ENCODE data around the gene C1orf105.
"Not testable (repeated sequence)": the region's sequence is repeated elsewhere in the genome, so short reads cannot be mapped to it uniquely, and the experiment has no call there.

Gene C1orf105

GRCh38 chr1:172494166-172494565 lies 73.7 kb downstream of the C1orf105 start:
- no peak for DNase-seq

GRCh38 chr1:172496127-172496526 lies 75.6 kb downstream of the C1orf105 start:
- not testable (repeated sequence) for DNase-seq

GRCh38 chr1:172496678-172497077 lies 76.2 kb downstream of the C1orf105 start:
- no peak for DNase-seq

GRCh38 chr1:172497230-172497629 lies 76.7 kb downstream of the C1orf105 start:
- no peak for DNase-seq

- DNase-seq, result peak; percentile 78
These were observed 78.4 kb downstream of the C1orf105 start for GRCh38 chr1:172498857-172499256.

GRCh38 chr1:172499636-172500141 lies 79.2 kb downstream of the C1orf105 start:
- DNase-seq, result no peak

GRCh38 chr1:172500207-172500606 lies 79.7 kb downstream of the C1orf105 start:
- DNase-seq, result no peak

GRCh38 chr1:172507741-172508140 lies 87.3 kb downstream of the C1orf105 start:
- no peak for DNase-seq

- no peak for DNase-seq
These were observed 90.0 kb downstream of the C1orf105 start for GRCh38 chr1:172510479-172510878.

GRCh38 chr1:172512591-172512990 lies 92.1 kb downstream of the C1orf105 start:
- DNase-seq, result no peak

- DNase-seq, result no peak
These were observed 93.0 kb downstream of the C1orf105 start for GRCh38 chr1:172513479-172513878.

GRCh38 chr1:172514108-172514507 lies 93.6 kb downstream of the C1orf105 start:
- DNase-seq, result no peak

- DNase-seq, result no peak
These were observed 95.0 kb downstream of the C1orf105 start for GRCh38 chr1:172515436-172515835.

- DNase-seq, result no peak
These were observed 95.4 kb downstream of the C1orf105 start for GRCh38 chr1:172515927-172516326.

GRCh38 chr1:172517081-172517480 lies 96.6 kb downstream of the C1orf105 start:
- no peak for DNase-seq

- DNase-seq, result no peak
These were observed 97.1 kb downstream of the C1orf105 start for GRCh38 chr1:172517545-172517944.

All from GF-D8 (cell line).